K562 (cell line): ENCODE results near the gene ASGR1. TPM values are rescaled to one million over a fixed set of nuclear protein-coding genes. Genes with fewer than 3 reads are reported as not detected.

Source experiments
- ATAC-seq: fragments of 200-7000 bp; cut with Tn5 transposase; 3 replicates; pipeline ENCODE4 v1.9.1; 2020; ENCODE audit warnings: moderate library complexity
- BruUV-seq: library from RNA; stranded (reverse); fragments of 400-500 nt; replicated peaks from 2 replicates; lab custom pipeline; 2021; lab: Mats Ljungman, UMichigan
- CTCF ChIA-PET: fragments of 300-600 bp; formaldehyde crosslinking; extraction: SDS; loops from one replicate; lab custom pipeline; 2021; ENCODE audit warnings: low intra/inter-chr PET ratio; lab: Yijun Ruan, JAX
- POLR2A ChIA-PET: fragments of 300-600, 350-650 bp; sonication (Branson Sonifier 250); formaldehyde crosslinking; extraction: SDS; loops from one replicate; lab custom pipeline; 2021; ENCODE audit warnings: antibody characterized with exemption, inconsistent platforms; lab: Yijun Ruan, JAX
- DNase-seq, 4 experiments: peaks; one replicate each; pipeline versions ENCODE4 v3.0.0 to v3.0.0-alpha.2; 2011 to 2018; ENCODE audit warnings: low spot score in 3 of 4, mixed read lengths in 3 of 4; ENCODE audit errors: extremely low read depth in 1 of 4
- FAIRE-seq: peaks from 2 replicates; lab custom pipeline; 2011; peaks lifted over from hg19 to GRCh38; lab: Jason Lieb, UNC
- H2AFZ ChIP-seq: 2 replicates; pipeline ENCODE4 v1.6.0; 2011; ENCODE audit warnings: low read depth, low read length, control low read depth, inconsistent platforms
- H3K27ac ChIP-seq: fragments of 200-600 bp; 3 replicates; pipeline ENCODE4 v1.8.0; 2011; ENCODE audit warnings: low read depth, mild to moderate bottlenecking, control low read depth, inconsistent platforms, low read length, moderate library complexity, mixed read lengths; ENCODE audit errors: extremely low read depth
- H3K27me3 ChIP-seq, 2 experiments: fragments of 300-600 bp in 1 of 2; 2 replicates in 1 of 2; 3 replicates in 1 of 2; pipeline versions ENCODE4 v1.6.0 to v1.8.0; 2011; ENCODE audit warnings: inconsistent platforms in 2 of 2, low read length in 2 of 2, mild to moderate bottlenecking in 1 of 2, mixed read lengths in 1 of 2, moderate library complexity in 1 of 2; ENCODE audit not compliant: control insufficient read depth in 2 of 2, insufficient read depth in 2 of 2
- H3K36me3 ChIP-seq: fragments of 300-600 bp; 3 replicates; pipeline ENCODE4 v1.8.0; 2011; ENCODE audit warnings: mild to moderate bottlenecking, low read length, inconsistent platforms; ENCODE audit not compliant: control insufficient read depth, insufficient read depth
- H3K4me1 ChIP-seq, 2 experiments: fragments of 200-600 bp in 1 of 2; replicated peaks in 1 of 2; 2 replicates in 1 of 2; 3 replicates in 1 of 2; pipeline versions ENCODE4 v1.5.1 to v1.8.0; 2011; ENCODE audit warnings: inconsistent platforms in 2 of 2, low read length in 2 of 2, mild to moderate bottlenecking in 1 of 2, mixed read lengths in 1 of 2, moderate library complexity in 1 of 2; ENCODE audit not compliant: control insufficient read depth in 2 of 2, insufficient read depth in 2 of 2
- H3K4me2 ChIP-seq: 2 replicates; pipeline ENCODE4 v1.6.1; 2011; ENCODE audit warnings: low read length, control low read depth, inconsistent platforms, mixed read lengths; ENCODE audit not compliant: insufficient read depth
- H3K4me3 ChIP-seq: fragments of 200-600 bp; sonication (generic), shearing (Covaris generic); 2 replicates; pipeline ENCODE4 v1.5.1; 2016; ENCODE audit warnings: control low read depth, inconsistent platforms
- H3K79me2 ChIP-seq: fragments of 200-600 bp; 3 replicates; pipeline ENCODE4 v1.8.0; 2011; ENCODE audit warnings: low read length, inconsistent platforms; ENCODE audit not compliant: control insufficient read depth, insufficient read depth
- H3K9ac ChIP-seq, 2 experiments: 2 replicates each; pipeline versions ENCODE4 v1.6.0 to v1.6.1; 2011; ENCODE audit warnings: low read depth in 2 of 2, low read length in 2 of 2, control low read depth in 1 of 2, inconsistent platforms in 1 of 2, mild to moderate bottlenecking in 1 of 2, mixed read lengths in 1 of 2; ENCODE audit not compliant: insufficient read depth in 1 of 2
- H3K9me1 ChIP-seq: one replicate; pipeline ENCODE4 v1.6.0; 2011; ENCODE audit warnings: inconsistent platforms, mild to moderate bottlenecking, low read length, moderate library complexity; ENCODE audit not compliant: control insufficient read depth, insufficient read depth
- H3K9me3 ChIP-seq: replicated peaks from 2 replicates; pipeline ENCODE4 v1.5.1; 2011; ENCODE audit warnings: low read depth, low read length, inconsistent platforms; ENCODE audit not compliant: control insufficient read depth, insufficient read depth
- H4K20me1 ChIP-seq: replicated peaks from 2 replicates; pipeline ENCODE4 v1.6.1; 2011; ENCODE audit warnings: low read length, inconsistent platforms, mixed read lengths; ENCODE audit not compliant: control insufficient read depth, insufficient read depth
- ARNT ChIP-seq, 2 experiments: fragments of 450-650 bp; IDR thresholded peaks; 2 replicates each; pipeline ENCODE4 v1.6.1; 2016; ENCODE audit warnings: mild to moderate bottlenecking in 1 of 2
- CHD1 ChIP-seq: fragments of 200-600 bp; sonication (generic); IDR thresholded peaks from one replicate; pipeline ENCODE4 v1.6.1; 2012; ENCODE audit warnings: mild to moderate bottlenecking, moderate library complexity, low read length, inconsistent platforms
- FOSL1 ChIP-seq: fragments of 200-800 bp; sonication (Bioruptor generic); conservative IDR thresholded peaks from 2 replicates; pipeline ENCODE4 v1.6.1; 2016; ENCODE audit warnings: missing genetic modification characterization, missing compliant biosample characterization
- GATAD2B ChIP-seq: fragments of 450-650 bp; IDR thresholded peaks from 2 replicates; pipeline ENCODE4 v1.6.1; 2017; ENCODE audit warnings: mild to moderate bottlenecking, borderline replicate concordance
- HMBOX1 ChIP-seq: sonication (generic); IDR thresholded peaks from 2 replicates; pipeline ENCODE4 v1.6.1; 2016
- NCOR1 ChIP-seq: fragments of 450-650 bp; IDR thresholded peaks from 2 replicates; pipeline ENCODE4 v1.6.1; 2016; ENCODE audit warnings: mild to moderate bottlenecking, moderate library complexity
- NR2F6 ChIP-seq: fragments of 450-650 bp; formaldehyde crosslinking; IDR thresholded peaks from 2 replicates; pipeline ENCODE4 v1.4.0; 2020; ENCODE audit warnings: mild to moderate bottlenecking
- POLR2AphosphoS2 ChIP-seq: IDR thresholded peaks from 2 replicates; pipeline ENCODE4 v1.6.1; 2012; ENCODE audit warnings: low read length, improper control_type of control experiment
- POLR2AphosphoS5 ChIP-seq: IDR thresholded peaks from 2 replicates; pipeline ENCODE4 v1.6.1; 2011; ENCODE audit warnings: mild to moderate bottlenecking, low read depth, low read length, moderate library complexity; ENCODE audit not compliant: control insufficient read depth, insufficient read depth
- POLR3A ChIP-seq: IDR thresholded peaks from 2 replicates; pipeline ENCODE4 v1.6.1; 2011; ENCODE audit warnings: borderline replicate concordance, mild to moderate bottlenecking, moderate library complexity; ENCODE audit not compliant: insufficient read length, insufficient read depth; ENCODE audit errors: extremely low read depth
- RBM34 ChIP-seq: fragments of 200-400 bp; formaldehyde crosslinking; IDR thresholded peaks from 2 replicates; pipeline ENCODE4 v1.6.1; 2018; ENCODE audit warnings: low read length, borderline replicate concordance; ENCODE audit not compliant: insufficient read depth
- RHOXF2B ChIP-seq: fragments of 250-450 bp; sonication (Bioruptor Pico); conservative IDR thresholded peaks from 2 replicates; pipeline ENCODE4 v1.5.1; 2021
- SAP30 ChIP-seq: fragments of 200-600 bp; sonication (generic); IDR thresholded peaks from 2 replicates; pipeline ENCODE4 v1.6.1; 2012; ENCODE audit warnings: borderline replicate concordance, low read depth, mild to moderate bottlenecking, moderate library complexity, low read length, control low read depth, inconsistent platforms; ENCODE audit not compliant: insufficient read depth, poor library complexity, severe bottlenecking
- SMAD4 ChIP-seq: fragments of 250-450 bp; sonication (Bioruptor Pico); conservative IDR thresholded peaks from 2 replicates; pipeline ENCODE4 v1.8.0; 2021; ENCODE audit warnings: inconsistent platforms, mild to moderate bottlenecking, moderate library complexity
- SREBF2 ChIP-seq: sonication (generic); formaldehyde crosslinking; IDR thresholded peaks from 2 replicates; pipeline ENCODE4 v1.4.0; 2020; ENCODE audit warnings: mild to moderate bottlenecking, missing genetic modification reagents
- STAT5A ChIP-seq: IDR thresholded peaks from 2 replicates; pipeline ENCODE4 v1.6.1; 2012; ENCODE audit warnings: low read length, inconsistent platforms, borderline replicate concordance
- XRCC3 ChIP-seq: fragments of 450-650 bp; IDR thresholded peaks from 2 replicates; pipeline ENCODE4 v1.6.1; 2017; ENCODE audit warnings: mild to moderate bottlenecking, moderate library complexity
- ZFPM2 ChIP-seq: fragments of 250-450 bp; sonication (Bioruptor Pico); IDR thresholded peaks from 2 replicates; pipeline ENCODE4 v1.5.1; 2022; ENCODE audit warnings: mild to moderate bottlenecking
- ZNF3 ChIP-seq: fragments of 250-450 bp; sonication (Bioruptor Pico); IDR thresholded peaks from 2 replicates; pipeline ENCODE4 v1.5.0; 2021; ENCODE audit warnings: mild to moderate bottlenecking, moderate library complexity
- ZNF699 ChIP-seq: fragments of 250-450 bp; sonication (Bioruptor Pico); IDR thresholded peaks from 2 replicates; pipeline ENCODE4 v1.8.0; 2021; ENCODE audit warnings: mild to moderate bottlenecking, moderate library complexity; ENCODE audit not compliant: insufficient replicate concordance
- ZSCAN32 ChIP-seq: fragments of 450-650 bp; formaldehyde crosslinking; IDR thresholded peaks from 2 replicates; pipeline ENCODE4 v1.4.0; 2020; ENCODE audit warnings: mild to moderate bottlenecking, moderate library complexity
- WGBS: fragments of 100-300 bp; shearing (Covaris generic); methylation state at CpG from one replicate; pipeline ENCODE4 v1.1.6; 2016; ENCODE audit warnings: low coverage, mixed read lengths; ENCODE audit not compliant: insufficient coverage; ENCODE audit errors: missing lambda C conversion rate; 5-methylcytosine and 5-hydroxymethylcytosine counted together
- in situ Hi-C: fragments of 300-500 bp; cut with MboI; formaldehyde crosslinking; loops from 4 replicates; pipeline ENCODE4 v1.15.0; 2018; ENCODE audit warnings: inconsistent platforms, mixed read lengths
- intact Hi-C: fragments of 100-400 bp; cut with micrococcal nuclease; formaldehyde crosslinking; loops from 2 replicates; pipeline ENCODE4 v1.14.2; 2022
- polyA plus RNA-seq, 8 experiments: library from polyadenylated mRNA; depleted of rRNA in 4 of 8; stranded (reverse) in 5 of 8; unstranded in 3 of 8; fragments of >200 nt; fragmentation: Nextera tagmentation in 2 of 8; fragmentation: Illumina TruSeq in 1 of 8; extraction: Ambion mirVana in 2 of 8; extraction: Trizol in 1 of 8; gene quantifications; 2 replicates each; pipeline versions ENCODE4 v1.2.1 to v1.2.3, GENCODE V29; 2011 to 2014; ENCODE audit warnings: inconsistent platforms in 1 of 8, missing spikeins in 1 of 8
- total RNA-seq, 7 experiments: library from RNA; depleted of rRNA in 6 of 7; stranded (reverse); fragments of >200 nt in 6 of 7; fragmentation: Illumina TruSeq in 2 of 7; extraction: Trizol in 2 of 7; gene quantifications; 2 replicates each; pipeline versions ENCODE4 v1.2.1 to v1.2.3, GENCODE V29; 2011 to 2021; ENCODE audit warnings: low replicate concordance in 1 of 7

Gene ASGR1
- total and polyA plus RNA-seq, 9 of the 15 experiments (the other 6 are each of a cell fraction or from before 2014, with no cell fraction given) = 0.11 to 1.0 (median 0.64) TPM; not detected in 2

DNA sequence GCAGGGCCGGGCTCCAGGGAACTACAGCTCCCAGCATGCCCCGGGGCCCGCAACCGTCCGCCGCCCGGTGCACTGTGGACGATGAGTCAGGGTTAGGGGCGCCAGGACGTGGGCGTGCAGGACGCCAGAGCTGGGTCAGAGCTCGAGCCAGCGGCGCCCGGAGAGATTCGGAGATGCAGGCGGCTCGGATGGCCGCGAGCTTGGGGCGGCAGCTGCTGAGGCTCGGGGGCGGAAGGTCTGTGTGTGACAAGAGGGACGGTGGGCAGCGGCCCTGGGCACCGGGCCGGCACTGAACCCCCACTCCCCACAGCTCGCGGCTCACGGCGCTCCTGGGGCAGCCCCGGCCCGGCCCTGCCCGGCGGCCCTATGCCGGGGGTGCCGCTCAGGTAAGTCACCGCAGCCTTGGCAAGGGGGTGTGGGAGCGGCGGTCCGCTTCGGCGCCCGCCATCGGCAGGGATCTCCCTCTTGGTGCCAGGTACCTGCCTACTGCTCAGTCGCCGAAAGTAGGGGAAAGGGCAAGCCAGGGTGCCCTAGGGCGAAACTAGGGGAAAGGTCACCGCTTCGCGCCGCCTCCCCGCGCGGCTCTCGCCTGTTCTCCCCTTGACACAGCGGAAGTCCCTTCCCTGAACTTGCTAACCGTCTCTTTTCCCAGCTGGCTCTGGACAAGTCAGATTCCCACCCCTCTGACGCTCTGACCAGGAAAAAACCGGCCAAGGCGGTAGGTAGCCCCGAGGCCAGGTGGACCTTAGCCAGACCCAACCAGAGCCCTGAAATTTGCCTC is 40.8 kb upstream of the ASGR1 start, which contains the start of the genes ACADVL and DLG4:
Gene ACADVL, plus strand, starts transcription at position 127 of the 781 bp plus-strand sequence. Its CDS starts 47 bp downstream, at position 174.
Gene DLG4, minus strand, starts transcription at position 25 of the 781 bp plus-strand sequence.
- TSS peak; percentile 57 for BruUV-seq
- DNase-seq (peak; percentile 75 to 89 (median 80)), ATAC-seq (peak; percentile 88), FAIRE-seq (peak; percentile 44)
- peak within 1 kb of the TSS; percentile 93 for H3K4me2 ChIP-seq
- H3K4me1 ChIP-seq = peaks cover 40 to 55% of the 10 kb centered on the region in 2 experiments
- H3K27me3 ChIP-seq = no peaks in the 10 kb centered on the region
- ChIA-PET CTCF (no interaction called here), POLR2A (interaction anchor here (0.5 to 7.7 kb wide), 8 partner anchors 10 to 182 kb away, joined by 3 to 73 read pairs (median 3); partner anchors contain the start of genes DVL2, GABARAP and PHF23)
- 2% methylated on average over 28 of the region's 63 CpGs for WGBS
- peaks cover 42% of the 10 kb centered on the region for H3K79me2 ChIP-seq
- H3K27ac ChIP-seq = peak within 1 kb of the TSS; percentile 90
- intact Hi-C loops = no loop called here
- peak within 1 kb of the TSS; percentile 90 to 99 for H3K9ac ChIP-seq
- peaks cover 6% of the 10 kb centered on the region for H3K9me1 ChIP-seq
- H3K9me3 ChIP-seq = no peaks in the 10 kb centered on the region
- H3K4me3 ChIP-seq = peak within 1 kb of the TSS; percentile 87
- peaks cover 45% of the 10 kb centered on the region; the same call in 2 of the 3 replicates for H3K36me3 ChIP-seq
- peaks cover 6% of the 10 kb centered on the region for H4K20me1 ChIP-seq
- in situ Hi-C loops = no loop called here
- H2AFZ ChIP-seq = peak within 1 kb of the TSS; percentile 94
- TF ChIP-seq GATAD2B (no peak), POLR2AphosphoS2 (no peak), NCOR1 (peak; percentile 38), POLR2AphosphoS5 (peak; percentile 58; the same call in 1 of the 2 replicates), CHD1 (peak; percentile 81), HMBOX1 (no peak), ZSCAN32 (no peak), ZNF699 (CRISPR knock-in tag) (no peak), FOSL1 (tag) (peak; percentile 92), SAP30 (peak; percentile 50), ZFPM2 (CRISPR knock-in tag) (no peak), ZNF3 (no peak), ARNT (IDR thresholded peaks at IDR 0.05) (no peak), XRCC3 (no peak), POLR3A (no peak), RBM34 (no peak), NR2F6 (CRISPR knock-in tag) (0 out of 2 replicates have a peak, but pooled peaks have one; percentile 71), SMAD4 (CRISPR knock-in tag) (no peak; the same call in 1 of the 2 replicates), STAT5A (no peak), SREBF2 (CRISPR knock-in tag) (no peak), RHOXF2B (CRISPR knock-in tag) (no peak)
